HG03103 (cell line): ENCODE measurements around the gene UTP15.

Experiments
- ATAC-seq: cut with Tn5 transposase; IDR thresholded peaks from one replicate; pipeline ENCODE4 v1.9.1; 2021; ENCODE audit warnings: low read depth; ENCODE audit not compliant: unreplicated experiment

UTP15 gene

GRCh38 chr5:73619606-73620333 lies 54.2 kb downstream of the UTP15 start:
- no peak for ATAC-seq

DNA sequence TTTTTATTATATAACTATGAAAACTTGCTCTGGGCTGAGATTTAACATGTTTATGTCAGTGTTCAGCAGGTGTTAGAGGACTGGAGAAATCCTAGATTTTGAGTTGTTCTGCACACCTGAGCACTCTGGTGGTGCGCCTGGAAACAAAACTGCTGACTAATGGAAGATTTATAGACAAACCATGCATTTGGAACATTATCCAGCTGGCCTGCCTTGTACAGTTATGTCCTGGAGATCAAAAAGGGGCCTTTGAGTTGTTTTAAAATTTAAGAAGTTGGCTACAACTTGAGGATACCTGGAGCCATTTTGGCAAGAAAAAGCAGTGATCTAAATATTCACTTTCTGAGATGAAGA lies 54.8 kb downstream of the UTP15 start:
- no peak for ATAC-seq

DNA sequence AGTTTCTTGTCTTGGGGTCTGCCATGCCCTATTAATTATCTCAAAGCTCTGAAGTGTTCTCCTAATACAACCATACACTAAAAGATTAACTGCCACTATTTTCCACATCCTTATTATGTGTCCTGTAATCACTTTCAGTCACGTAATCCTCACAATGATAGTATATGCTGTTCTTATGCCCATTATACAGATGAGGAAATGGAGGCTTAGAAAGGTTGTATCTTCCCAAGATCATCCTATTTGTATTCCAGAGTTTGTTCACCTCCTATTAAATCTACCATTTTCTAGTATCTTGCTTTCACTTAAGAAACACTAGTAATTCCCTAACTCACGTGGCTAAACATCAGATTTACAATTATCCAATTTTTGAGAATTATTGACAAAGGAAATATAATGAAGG lies 57.5 kb downstream of the UTP15 start:
- no peak for ATAC-seq

DNA sequence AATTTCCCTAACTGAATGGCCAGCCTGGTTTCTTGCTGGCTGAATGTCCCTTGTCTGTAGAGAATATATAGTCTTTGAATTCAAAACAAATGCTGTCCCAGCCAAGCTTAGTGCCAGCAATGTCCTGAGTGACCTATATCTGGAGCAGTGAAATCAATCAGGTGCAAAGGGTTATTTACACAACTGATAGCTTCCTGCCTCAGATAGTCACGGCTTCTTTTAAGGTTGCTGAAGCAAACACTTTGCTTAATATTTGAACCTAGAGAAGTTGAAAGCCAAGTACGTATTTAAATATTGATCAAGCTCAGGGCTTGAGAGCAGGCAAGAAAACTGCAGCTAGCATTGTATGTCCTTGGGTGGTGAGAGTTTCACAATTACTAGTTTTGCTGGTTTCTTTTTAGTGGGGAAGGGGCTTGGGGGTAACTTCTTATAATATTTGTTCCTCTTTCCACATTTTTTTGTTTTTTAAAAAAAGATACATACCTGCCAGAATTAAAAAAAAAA lies 58.4 kb downstream of the UTP15 start:
- ATAC-seq: no peak

DNA sequence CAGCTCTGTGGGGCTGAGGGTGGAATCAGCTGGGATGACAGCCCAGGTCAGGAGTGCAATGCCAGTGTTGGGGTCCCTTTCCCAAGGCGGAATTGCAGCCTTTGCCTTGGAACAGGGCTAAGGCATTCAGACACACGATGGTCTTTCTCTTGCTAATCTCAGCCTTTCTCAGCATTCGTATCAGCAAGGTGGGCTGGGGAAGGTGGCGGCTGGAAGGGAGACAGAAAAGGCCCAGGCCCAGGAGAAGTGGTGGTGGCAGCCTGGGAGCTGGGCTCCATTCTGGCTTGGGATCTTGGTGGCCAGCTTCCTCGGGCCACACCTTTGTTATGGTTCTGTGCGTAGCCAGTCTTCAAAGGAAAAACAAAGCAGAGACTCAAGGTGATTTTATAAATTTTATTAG lies 59.3 kb downstream of the UTP15 start:
- no peak for ATAC-seq

DNA sequence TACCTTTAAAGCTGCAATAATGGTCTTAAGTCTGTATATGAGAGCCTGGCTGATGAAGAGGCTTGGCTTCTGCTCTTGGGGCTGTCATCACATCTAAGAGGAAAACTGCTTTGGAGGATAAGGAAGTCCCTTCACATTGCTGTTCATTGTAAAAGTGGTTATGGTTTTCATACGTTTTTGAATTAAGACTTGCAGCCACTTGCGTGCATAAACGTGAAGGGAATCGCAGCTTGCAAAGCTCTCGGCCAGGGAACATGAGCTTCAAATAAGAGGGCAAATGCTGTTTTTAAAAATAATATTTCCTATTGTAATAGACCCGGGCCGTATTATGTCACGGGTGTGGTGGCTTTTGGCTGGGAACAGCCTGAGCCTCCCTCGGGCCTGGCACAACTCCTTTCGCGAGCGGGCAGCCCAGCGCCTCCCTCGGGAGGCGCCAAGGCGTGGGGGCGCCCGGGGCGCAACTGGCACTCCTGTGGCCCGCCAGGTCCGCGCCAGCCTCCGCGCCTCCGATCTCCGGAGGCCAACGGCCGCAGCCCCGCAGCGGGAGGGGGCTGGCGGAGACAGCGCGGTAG lies 59.9 kb downstream of the UTP15 start:
- no peak for ATAC-seq

GRCh38 chr5:73625944-73626811 lies 60.6 kb downstream of the UTP15 start, which contains the start of gene ARHGEF28:
Gene ARHGEF28 (plus strand): TSS chr5:73626196. CDS start chr5:73684852, 58,656 bp downstream.
- no peak for ATAC-seq

- ATAC-seq: no peak
Measured at GRCh38 chr5:73626814-73627313, 61.3 kb downstream of the UTP15 start.

DNA sequence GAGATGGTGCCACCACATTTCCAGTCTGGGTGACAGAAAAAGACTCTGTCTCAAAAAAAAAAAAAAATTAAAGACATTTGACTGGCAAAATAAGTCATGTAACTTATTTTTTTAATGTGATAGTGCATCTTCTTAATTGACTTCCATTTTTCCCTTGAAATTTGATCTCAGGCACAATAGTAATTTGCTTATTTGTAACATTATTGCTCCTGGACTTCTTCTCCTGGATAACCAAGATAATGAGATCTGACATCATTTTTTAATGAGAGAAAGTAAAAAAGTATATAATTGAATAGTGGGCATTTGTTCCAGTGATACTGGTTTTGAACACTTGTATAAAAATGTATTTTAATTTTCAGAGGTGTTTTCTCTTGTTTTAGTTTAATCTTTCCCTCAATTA lies 63.9 kb downstream of the UTP15 start:
- ATAC-seq: no peak

DNA sequence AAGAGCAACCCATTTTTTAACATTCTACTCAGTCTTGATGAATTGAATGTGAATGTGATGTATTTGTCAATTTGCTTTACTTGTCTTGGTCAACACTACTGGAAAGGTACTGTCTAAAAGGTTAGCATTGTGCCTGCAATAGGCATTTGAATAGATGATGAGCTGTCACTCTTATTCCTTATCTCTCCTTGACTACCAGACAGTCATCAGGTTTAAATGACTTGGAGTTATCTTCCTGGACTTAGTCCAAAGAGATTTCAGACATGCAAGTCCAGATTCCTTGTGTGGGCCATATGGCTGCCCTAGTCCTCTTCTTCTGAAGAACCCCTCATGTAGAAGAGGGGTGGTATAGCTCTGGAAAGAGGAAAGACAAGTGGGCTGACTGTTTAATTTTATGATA lies 65.2 kb downstream of the UTP15 start:
- ATAC-seq: no peak

DNA sequence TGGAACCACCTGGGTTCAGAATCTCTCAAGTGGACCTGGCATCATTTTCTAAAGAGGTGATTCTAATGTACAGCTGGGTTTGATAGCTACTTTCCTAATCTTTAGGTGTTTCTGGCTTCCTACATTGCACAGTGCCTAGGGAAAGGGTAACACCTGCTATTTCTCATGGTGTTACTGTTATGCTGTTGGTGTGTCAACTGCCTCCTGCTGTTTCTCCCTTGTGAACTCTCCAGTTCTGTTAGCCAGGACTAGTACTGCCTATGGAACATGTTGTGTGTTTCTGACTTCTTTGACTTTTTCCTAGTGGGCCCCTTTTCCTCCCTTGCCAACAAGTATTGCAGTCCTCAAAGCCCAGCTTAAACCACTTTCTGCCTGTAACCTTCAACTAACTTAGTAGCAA lies 66.0 kb downstream of the UTP15 start:
- no peak for ATAC-seq
